Hindlimb muscle (tissue), 1 donor: ENCODE results near the gene GOLGA2. TPM values are rescaled to one million over a fixed set of nuclear protein-coding genes. Genes with fewer than 3 reads are reported as not detected.

Source experiments
- DNase-seq: peaks from one replicate; pipeline ENCODE4 v3.0.0-alpha.2; 2013
- polyA plus RNA-seq: library from polyadenylated mRNA; unstranded; fragments of 120-200 nt; gene quantifications from one replicate; pipeline ENCODE4 v1.2.1, GENCODE V29; 2013; ENCODE audit not compliant: insufficient read length

GOLGA2 gene
- polyA plus RNA-seq = 89.4 TPM

- peak; percentile 48 for DNase-seq
Observed at GRCh38 chr9:128275198-128276007, at the start of gene GOLGA2. GOLGA2 (minus strand) TSS chr9:128276007; CDS start chr9:128275976, 31 bp downstream.

- DNase-seq = no peak
Observed at GRCh38 chr9:128324401-128324800, 48.6 kb upstream of the GOLGA2 start.

- DNase-seq = no peak
Observed at GRCh38 chr9:128323791-128324190, 48.0 kb upstream of the GOLGA2 start.

- no peak for DNase-seq
Observed at GRCh38 chr9:128323212-128323730, 47.5 kb upstream of the GOLGA2 start.

GRCh38 chr9:128322404-128323211 lies 46.8 kb upstream of the GOLGA2 start, which contains the start of the genes COQ4 and TRUB2:
COQ4 (plus strand) TSS chr9:128322839; CDS start chr9:128322859, 20 bp downstream.
TRUB2 (minus strand) TSS chr9:128322447; CDS start chr9:128322408, 39 bp downstream.
- DNase-seq = peak; percentile 96

GRCh38 chr9:128321879-128322403 lies 46.1 kb upstream of the GOLGA2 start:
- DNase-seq = no peak

GRCh38 chr9:128321343-128321742 lies 45.5 kb upstream of the GOLGA2 start:
- DNase-seq = no peak

- DNase-seq = no peak
Observed at GRCh38 chr9:128317629-128318028, 41.8 kb upstream of the GOLGA2 start.

- DNase-seq = no peak
Observed at GRCh38 chr9:128316421-128316820, 40.6 kb upstream of the GOLGA2 start.

- no peak for DNase-seq
Observed at GRCh38 chr9:128314697-128315096, 38.9 kb upstream of the GOLGA2 start.

- DNase-seq = no peak
Observed at GRCh38 chr9:128310461-128310860, 34.7 kb upstream of the GOLGA2 start.

- no peak for DNase-seq
Observed at GRCh38 chr9:128309551-128309950, 33.7 kb upstream of the GOLGA2 start.

GRCh38 chr9:128304971-128305288 lies 29.1 kb upstream of the GOLGA2 start:
- no peak for DNase-seq

- no peak for DNase-seq
Observed at GRCh38 chr9:128304136-128304970, 28.5 kb upstream of the GOLGA2 start.

GRCh38 chr9:128298535-128299482 lies 23.0 kb upstream of the GOLGA2 start:
- DNase-seq = no peak

GRCh38 chr9:128297221-128297773 lies 21.5 kb upstream of the GOLGA2 start:
- DNase-seq = no peak

GRCh38 chr9:128296340-128297220 lies 20.8 kb upstream of the GOLGA2 start:
- DNase-seq = no peak

GRCh38 chr9:128294142-128294541 lies 18.3 kb upstream of the GOLGA2 start:
- DNase-seq = no peak

- DNase-seq = no peak
Observed at GRCh38 chr9:128293091-128293490, 17.3 kb upstream of the GOLGA2 start.

- DNase-seq = no peak
Observed at GRCh38 chr9:128292009-128292408, 16.2 kb upstream of the GOLGA2 start.
